SJSA1 (cell line): ENCODE measurements around the gene FBXL4. TPM values are rescaled to one million over a fixed set of nuclear protein-coding genes. Genes with fewer than 3 reads are reported as not detected.

Experiments used
- DNase-seq, 2 experiments: peaks; one replicate each; pipeline ENCODE4 v3.0.0-alpha.2; 2015 to 2020; ENCODE audit warnings: low spot score in 2 of 2, low read depth in 1 of 2
- H3K27ac ChIP-seq: fragments of 250-450 bp; sonication (Bioruptor Pico); 2 replicates; pipeline ENCODE4 v1.5.1; 2020; ENCODE audit warnings: mild to moderate bottlenecking, moderate library complexity
- H3K27me3 ChIP-seq: fragments of 250-450 bp; sonication (Bioruptor Pico); replicated peaks from 2 replicates; pipeline ENCODE4 v1.5.1; 2020; ENCODE audit warnings: mild to moderate bottlenecking, moderate library complexity
- H3K36me3 ChIP-seq: fragments of 250-450 bp; sonication (Bioruptor Pico); 2 replicates; pipeline ENCODE4 v1.5.1; 2020; ENCODE audit warnings: mild to moderate bottlenecking
- H3K4me1 ChIP-seq: fragments of 250-450 bp; sonication (Bioruptor Pico); replicated peaks from 2 replicates; pipeline ENCODE4 v1.6.1; 2021; ENCODE audit warnings: mild to moderate bottlenecking
- H3K4me3 ChIP-seq: fragments of 250-450 bp; sonication (Bioruptor Pico); 2 replicates; pipeline ENCODE4 v1.5.1; 2020; ENCODE audit warnings: mild to moderate bottlenecking
- H3K9me3 ChIP-seq: fragments of 250-450 bp; sonication (Bioruptor Pico); replicated peaks from 2 replicates; pipeline ENCODE4 v1.5.1; 2020; ENCODE audit warnings: mild to moderate bottlenecking
- total RNA-seq: library from RNA; depleted of rRNA; stranded (reverse); fragments of >200 nt; shearing (Covaris generic); gene quantifications from 2 replicates; pipeline ENCODE4 v1.2.3, GENCODE V29; 2014

FBXL4 gene
- total RNA-seq, 1 experiment from 2014 or later, result 9.7 TPM

DNA sequence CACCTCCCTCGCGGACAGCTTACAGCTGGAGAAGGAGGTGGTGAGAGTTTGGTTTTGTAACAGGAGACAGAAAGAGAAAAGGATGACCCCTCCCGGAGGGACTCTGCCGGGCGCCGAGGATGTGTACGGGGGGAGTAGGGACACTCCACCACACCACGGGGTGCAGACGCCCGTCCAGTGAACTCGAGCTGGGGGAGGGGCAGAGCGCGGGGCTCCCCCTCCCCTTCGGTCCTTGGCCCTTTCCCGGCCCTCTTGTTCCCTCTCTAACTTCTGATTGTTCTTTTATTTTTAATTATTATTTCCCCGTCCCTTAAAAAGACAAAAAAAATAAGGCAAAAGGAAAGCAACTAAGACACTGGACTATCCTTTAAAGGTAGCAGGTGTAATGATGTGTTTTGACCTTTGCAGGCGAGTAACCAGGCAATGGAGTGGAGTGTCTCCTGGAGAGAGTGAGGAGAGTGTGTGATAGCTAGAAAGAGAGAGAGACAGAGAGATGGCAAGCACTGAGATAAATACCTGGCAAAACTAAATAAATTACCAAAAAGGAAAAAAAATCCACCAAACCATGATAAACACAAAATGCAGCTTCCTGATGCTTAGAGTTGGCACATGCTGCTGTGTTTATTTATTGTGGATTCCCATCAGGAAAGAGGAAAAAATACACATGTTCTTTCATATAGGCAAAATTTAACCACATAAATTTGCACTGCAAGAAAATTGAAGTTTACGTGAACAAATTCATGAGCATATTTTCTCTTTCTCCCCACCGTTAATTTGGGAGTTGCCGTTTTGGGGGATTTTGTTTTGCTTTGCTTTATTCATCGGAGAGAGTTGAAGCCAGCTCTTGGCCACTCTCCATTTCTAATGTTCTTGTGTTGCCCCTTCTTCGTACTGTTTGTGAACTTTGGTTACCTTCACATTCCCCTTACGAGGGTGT is 111.5 kb downstream of the FBXL4 start:
- Histone ChIP-seq H3K27me3 (peaks cover 93% of the 10 kb centered on the region), H3K4me1 (peaks cover 41% of the 10 kb centered on the region), H3K27ac (no peak overlapping the region), H3K9me3 (no peaks in the 10 kb centered on the region), H3K36me3 (no peaks in the 10 kb centered on the region), H3K4me3 (no peak overlapping the region)
- peak in 1 of 2 experiments; percentile 33 for DNase-seq

DNA sequence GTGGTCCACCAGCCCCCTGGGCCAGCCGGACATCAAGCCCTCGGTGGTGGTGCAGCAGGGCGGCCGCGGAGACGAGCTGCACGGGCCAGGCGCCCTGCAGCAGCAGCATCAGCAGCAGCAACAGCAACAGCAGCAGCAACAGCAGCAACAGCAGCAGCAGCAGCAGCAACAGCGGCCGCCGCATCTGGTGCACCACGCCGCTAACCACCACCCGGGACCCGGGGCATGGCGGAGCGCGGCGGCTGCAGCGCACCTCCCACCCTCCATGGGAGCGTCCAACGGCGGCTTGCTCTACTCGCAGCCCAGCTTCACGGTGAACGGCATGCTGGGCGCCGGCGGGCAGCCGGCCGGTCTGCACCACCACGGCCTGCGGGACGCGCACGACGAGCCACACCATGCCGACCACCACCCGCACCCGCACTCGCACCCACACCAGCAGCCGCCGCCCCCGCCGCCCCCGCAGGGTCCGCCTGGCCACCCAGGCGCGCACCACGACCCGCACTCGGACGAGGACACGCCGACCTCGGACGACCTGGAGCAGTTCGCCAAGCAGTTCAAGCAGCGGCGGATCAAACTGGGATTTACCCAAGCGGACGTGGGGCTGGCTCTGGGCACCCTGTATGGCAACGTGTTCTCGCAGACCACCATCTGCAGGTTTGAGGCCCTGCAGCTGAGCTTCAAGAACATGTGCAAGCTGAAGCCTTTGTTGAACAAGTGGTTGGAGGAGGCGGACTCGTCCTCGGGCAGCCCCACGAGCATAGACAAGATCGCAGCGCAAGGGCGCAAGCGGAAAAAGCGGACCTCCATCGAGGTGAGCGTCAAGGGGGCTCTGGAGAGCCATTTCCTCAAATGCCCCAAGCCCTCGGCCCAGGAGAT is 112.4 kb downstream of the FBXL4 start:
- H3K4me1 ChIP-seq, result peaks cover 41% of the 10 kb centered on the region
- no peak overlapping the region for H3K27ac ChIP-seq
- peak in 1 of 2 experiments; percentile 15 for DNase-seq
- H3K36me3 ChIP-seq, result no peaks in the 10 kb centered on the region
- H3K27me3 ChIP-seq, result peaks cover 95% of the 10 kb centered on the region
- H3K4me3 ChIP-seq, result peak overlapping the region; percentile 20; the same call in 1 of the 2 replicates
- no peaks in the 10 kb centered on the region for H3K9me3 ChIP-seq

- Histone ChIP-seq H3K27me3 (peaks cover 95% of the 10 kb centered on the region), H3K4me1 (peaks cover 41% of the 10 kb centered on the region), H3K4me3 (peak within 1 kb of the TSS; percentile 32), H3K27ac (no peak within 1 kb of the TSS), H3K9me3 (no peaks in the 10 kb centered on the region), H3K36me3 (no peaks in the 10 kb centered on the region)
- DNase-seq, result peak; percentile 34 to 78
Measured at GRCh38 chr6:98834060-98835031, 113.4 kb downstream of the FBXL4 start, which contains the start of gene POU3F2. Gene POU3F2 (plus strand): TSS chr6:98834574. CDS start chr6:98834874, 300 bp downstream.

DNA sequence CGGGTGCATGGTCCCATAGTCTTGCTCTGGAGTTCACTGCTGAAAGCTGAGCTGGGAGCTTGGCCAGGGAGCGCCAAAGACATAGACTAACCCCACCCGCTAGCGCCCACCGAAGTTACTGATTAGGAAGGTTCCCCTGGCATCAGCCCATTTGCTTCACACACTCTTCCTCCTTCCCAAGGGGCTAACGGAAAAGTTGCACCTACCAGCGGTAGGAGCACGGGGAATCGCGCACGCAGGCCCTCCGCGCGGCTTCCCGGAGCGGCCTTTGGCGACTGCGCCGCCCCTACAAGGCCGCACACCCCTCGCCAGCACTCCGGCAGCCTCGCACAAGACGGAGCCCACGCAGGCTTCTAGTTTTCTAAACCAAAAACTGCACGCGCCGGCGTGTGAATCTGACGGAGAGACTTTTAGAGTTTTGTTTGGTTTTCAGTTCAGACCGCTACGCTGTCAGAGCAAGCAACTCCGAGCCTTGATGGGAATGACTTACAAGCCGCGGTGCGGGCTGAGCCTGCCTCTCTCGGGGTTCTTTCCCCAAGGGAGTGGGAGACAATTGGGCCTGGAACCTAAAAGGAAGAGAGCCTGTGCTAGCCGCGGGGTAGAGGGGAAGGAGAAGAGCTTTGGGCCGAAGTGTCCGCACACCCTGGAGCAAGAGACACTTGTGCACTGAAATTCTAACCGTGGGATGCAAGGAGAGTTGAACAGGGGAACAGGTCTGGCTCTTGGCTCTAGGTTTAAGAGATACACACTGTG is 114.3 kb downstream of the FBXL4 start:
- peak in 1 of 2 experiments; percentile 21 for DNase-seq
- Histone ChIP-seq H3K27ac (no peak overlapping the region), H3K4me1 (peaks cover 41% of the 10 kb centered on the region), H3K9me3 (no peaks in the 10 kb centered on the region), H3K4me3 (peak overlapping the region; percentile 32), H3K27me3 (peaks cover 92% of the 10 kb centered on the region), H3K36me3 (no peaks in the 10 kb centered on the region)

- H3K9me3 ChIP-seq, result no peaks in the 10 kb centered on the region
- DNase-seq, result peak in 1 of 2 experiments; percentile 6
- no peak overlapping the region for H3K27ac ChIP-seq
- H3K27me3 ChIP-seq, result peaks cover 92% of the 10 kb centered on the region
- H3K4me1 ChIP-seq, result peaks cover 41% of the 10 kb centered on the region
- H3K36me3 ChIP-seq, result no peaks in the 10 kb centered on the region
- H3K4me3 ChIP-seq, result no peak overlapping the region
Measured at GRCh38 chr6:98833057-98833306, 114.8 kb downstream of the FBXL4 start.

DNA sequence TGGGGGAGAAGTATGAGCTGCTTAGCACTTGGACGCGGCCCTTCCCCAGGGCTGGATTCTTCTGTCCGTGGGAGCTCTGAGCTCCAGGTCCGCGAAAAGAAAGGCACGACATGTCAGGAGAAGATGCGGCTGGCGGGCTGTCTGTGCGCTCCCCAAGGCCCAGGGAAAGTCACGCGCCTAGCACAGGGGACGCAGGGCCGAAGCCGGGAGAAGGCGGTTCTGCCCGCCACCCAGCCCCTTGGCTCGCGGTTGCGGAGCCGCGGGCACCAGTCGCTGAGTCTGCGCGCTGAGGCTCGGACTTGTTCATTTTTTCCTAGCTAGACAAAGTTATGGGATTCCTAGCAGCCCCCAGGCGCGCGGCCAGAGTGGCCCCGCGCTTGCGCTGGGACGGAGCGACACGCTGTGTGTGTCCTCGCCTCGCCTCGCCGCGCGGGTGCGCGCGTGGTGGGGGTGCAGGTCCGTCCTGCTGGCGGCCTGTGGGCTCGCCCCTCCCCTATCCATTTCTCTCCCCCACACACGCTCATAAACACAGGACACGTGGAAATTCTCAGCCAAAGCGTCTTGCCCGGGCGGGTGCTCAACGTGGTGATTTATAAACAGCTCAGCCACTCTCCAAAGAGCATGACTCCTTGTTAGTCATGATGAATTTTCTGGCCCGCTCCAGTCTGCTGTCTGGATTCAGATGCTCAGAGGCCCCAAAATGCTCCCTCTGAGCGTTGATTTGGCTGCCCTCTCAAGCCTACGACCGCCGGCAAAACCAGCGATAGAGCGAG is 115.3 kb downstream of the FBXL4 start:
- Histone ChIP-seq H3K36me3 (no peaks in the 10 kb centered on the region), H3K4me1 (peaks cover 41% of the 10 kb centered on the region), H3K27me3 (peaks cover 90% of the 10 kb centered on the region), H3K4me3 (no peak overlapping the region), H3K9me3 (no peaks in the 10 kb centered on the region), H3K27ac (no peak overlapping the region)
- peak in 1 of 2 experiments; percentile 23 for DNase-seq

DNA sequence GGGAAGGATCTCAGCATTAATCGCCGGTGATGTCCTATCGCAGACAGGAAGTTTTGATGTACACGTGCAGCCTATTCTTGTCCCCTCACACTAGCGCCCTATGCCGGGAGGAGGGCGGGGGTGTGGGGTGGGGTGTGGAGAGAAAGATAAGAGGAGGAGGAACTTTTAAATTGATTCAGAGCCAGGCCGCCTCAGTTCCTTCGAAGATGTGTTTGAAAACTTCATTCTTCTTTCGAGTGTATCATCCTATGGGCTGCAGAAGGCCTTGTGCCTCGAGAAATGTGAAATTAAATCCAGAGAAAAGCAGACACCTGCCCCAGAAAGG is 115.8 kb downstream of the FBXL4 start:
- Histone ChIP-seq H3K27me3 (peaks cover 90% of the 10 kb centered on the region), H3K9me3 (no peaks in the 10 kb centered on the region), H3K27ac (no peak overlapping the region), H3K36me3 (no peaks in the 10 kb centered on the region), H3K4me1 (peaks cover 39% of the 10 kb centered on the region), H3K4me3 (no peak overlapping the region)
- no peak for DNase-seq

DNA sequence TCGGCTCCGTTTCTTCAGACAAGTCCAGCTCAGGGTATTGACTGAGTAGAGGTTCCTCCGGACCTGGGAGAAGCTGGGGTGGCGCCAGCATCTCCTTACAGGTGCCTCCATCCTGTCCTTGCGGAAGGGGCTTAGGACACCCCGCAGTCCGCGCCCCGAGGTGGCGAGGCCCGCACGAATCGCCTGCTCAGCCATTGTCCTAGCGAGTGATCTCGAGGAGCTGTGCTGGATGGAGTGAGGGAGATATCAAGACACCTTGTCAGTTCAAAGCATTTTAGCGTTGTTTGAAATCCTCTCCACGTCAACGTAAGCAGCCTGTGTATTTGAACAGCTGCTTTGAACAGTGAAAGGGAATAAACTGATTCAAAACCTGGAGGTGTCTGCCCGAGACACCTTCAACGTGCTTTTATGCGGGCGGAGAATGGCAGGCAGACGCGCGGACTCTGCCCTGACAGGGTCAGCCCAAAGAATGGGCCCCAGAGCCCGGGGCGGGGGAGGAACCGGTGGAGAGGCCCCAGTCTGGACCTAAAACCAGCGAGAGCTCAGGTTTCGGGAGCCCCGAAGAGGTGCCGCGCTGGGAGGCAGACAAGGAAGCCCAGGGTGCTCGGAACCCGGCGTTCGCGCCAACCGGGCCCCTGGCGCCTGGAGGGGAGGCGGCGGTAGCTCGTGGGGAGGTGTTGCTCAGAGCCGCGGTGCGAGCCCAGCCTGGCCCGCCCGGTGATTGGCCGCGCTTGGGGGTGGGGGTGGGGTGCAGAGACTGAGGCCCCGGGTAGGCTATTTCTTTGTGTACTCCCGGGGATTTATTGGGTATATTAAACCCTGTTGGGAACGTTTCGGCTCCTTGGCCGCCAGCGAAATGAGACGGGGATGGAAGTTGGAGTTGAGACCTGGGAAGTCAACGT is 116.4 kb downstream of the FBXL4 start:
- H3K4me3 ChIP-seq, result no peak overlapping the region
- no peaks in the 10 kb centered on the region for H3K9me3 ChIP-seq
- DNase-seq, result no peak

GRCh38 chr6:98830146-98830545 is 117.6 kb downstream of the FBXL4 start:
- Histone ChIP-seq H3K9me3 (no peaks in the 10 kb centered on the region), H3K36me3 (no peaks in the 10 kb centered on the region), H3K4me1 (peaks cover 29% of the 10 kb centered on the region), H3K4me3 (no peak overlapping the region), H3K27ac (no peak overlapping the region), H3K27me3 (peaks cover 90% of the 10 kb centered on the region)
- DNase-seq, result no peak

More for the DNA sequence above, 116.4 kb downstream of the FBXL4 start:
- Histone ChIP-seq H3K36me3 (no peaks in the 10 kb centered on the region), H3K4me1 (peaks cover 38% of the 10 kb centered on the region), H3K27me3 (peaks cover 90% of the 10 kb centered on the region), H3K27ac (no peak overlapping the region)

DNA sequence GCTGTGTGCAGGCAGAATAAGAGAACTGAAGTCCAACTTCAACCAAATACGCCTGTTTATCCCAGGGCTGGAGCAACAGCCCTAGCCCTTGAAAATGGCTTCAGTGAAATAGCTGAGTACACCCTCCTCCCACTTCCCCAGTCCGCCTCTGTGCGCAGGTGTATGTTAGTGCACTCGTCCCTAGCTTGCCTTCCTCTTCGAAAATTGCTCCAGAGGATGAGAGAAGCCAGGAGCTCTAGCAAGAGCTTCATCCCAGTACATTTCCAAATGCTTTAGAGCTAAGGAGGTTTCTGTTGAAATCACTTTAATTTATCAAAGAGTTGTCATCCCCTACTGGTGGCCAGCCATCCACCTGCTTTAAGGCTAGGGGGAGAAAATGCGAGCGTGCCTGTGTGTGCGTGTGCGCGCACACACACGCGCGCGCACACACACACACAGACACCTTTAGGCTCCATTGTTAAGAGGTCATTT is 118.8 kb downstream of the FBXL4 start:
- Histone ChIP-seq H3K9me3 (no peaks in the 10 kb centered on the region), H3K4me3 (no peak overlapping the region), H3K27ac (no peak overlapping the region), H3K36me3 (no peaks in the 10 kb centered on the region), H3K27me3 (peaks cover 90% of the 10 kb centered on the region), H3K4me1 (peaks cover 19% of the 10 kb centered on the region)
- no peak for DNase-seq

- peaks cover 88% of the 10 kb centered on the region for H3K27me3 ChIP-seq
- no peaks in the 10 kb centered on the region for H3K9me3 ChIP-seq
Measured at GRCh38 chr6:98828211-98828788, 119.4 kb downstream of the FBXL4 start.

More at GRCh38 chr6:98828211-98828788, 119.4 kb downstream of the FBXL4 start:
- no peaks in the 10 kb centered on the region for H3K36me3 ChIP-seq
- DNase-seq, result no peak
- H3K4me1 ChIP-seq, result peaks cover 12% of the 10 kb centered on the region
- H3K27ac ChIP-seq, result no peak overlapping the region
- H3K4me3 ChIP-seq, result no peak overlapping the region
